Suprapubic skin (tissue), 4 donors: ENCODE measurements around the gene MKRN3. TPM values are rescaled to one million over a fixed set of nuclear protein-coding genes. Genes with fewer than 3 reads are reported as not detected.

Source experiments
- DNase-seq, 2 donors: peaks; one replicate each; pipeline ENCODE4 v3.0.0-alpha.2; 2019; ENCODE audit warnings: low spot score in 2 of 2
- H3K27ac ChIP-seq: fragments of 200-600 bp; sonication (generic); one replicate; pipeline ENCODE4 v1.5.1; 2019
- H3K27me3 ChIP-seq: fragments of 200-600 bp; sonication (generic); one replicate; pipeline ENCODE4 v1.5.1; 2019
- H3K36me3 ChIP-seq: fragments of 200-600 bp; sonication (generic); one replicate; pipeline ENCODE4 v1.5.1; 2019
- H3K4me1 ChIP-seq: fragments of 200-600 bp; sonication (generic); one replicate; pipeline ENCODE4 v1.5.1; 2019
- H3K4me3 ChIP-seq: fragments of 200-600 bp; sonication (generic); one replicate; pipeline ENCODE4 v1.5.1; 2019; ENCODE audit warnings: mild to moderate bottlenecking
- H3K9me3 ChIP-seq: fragments of 200-600 bp; sonication (generic); one replicate; pipeline ENCODE4 v1.5.1; 2019
- EP300 ChIP-seq: sonication (generic); formaldehyde crosslinking; IDR thresholded peaks from one replicate; pipeline ENCODE4 v1.6.1; 2017; ENCODE audit warnings: antibody characterized with exemption
- POLR2A ChIP-seq, 2 donors: fragments of 450-650 bp; IDR thresholded peaks; one replicate each; pipeline ENCODE4 v1.6.1; 2017; ENCODE audit warnings: antibody characterized with exemption in 2 of 2, mild to moderate bottlenecking in 2 of 2, moderate library complexity in 2 of 2
- POLR2AphosphoS5 ChIP-seq, 3 donors: sonication (generic); formaldehyde crosslinking; IDR thresholded peaks; one replicate each; pipeline ENCODE4 v1.6.1; 2017; ENCODE audit warnings: antibody characterized with exemption in 3 of 3
- WGBS: methylation state at CpG from one replicate; pipeline ENCODE4 v1.1.5; 2018; 5-methylcytosine and 5-hydroxymethylcytosine counted together
- total RNA-seq, 4 donors: library from RNA; depleted of rRNA; stranded (reverse); fragments of >200 nt; gene quantifications; one replicate each; pipeline ENCODE4 v1.1.0, GENCODE V29; 2016
- TF ChIP-seq, protein P1 (sequence below), 2 donors: fragments of 200-600 bp in 1 of 2; fragments of 450-650 bp in 1 of 2; sonication (generic) in 1 of 2; IDR thresholded peaks; one replicate each; pipeline ENCODE4 v1.5.1; 2016 to 2019; ENCODE audit warnings: antibody characterized with exemption in 2 of 2, mild to moderate bottlenecking in 1 of 2, moderate library complexity in 1 of 2

MKRN3 gene
- total RNA-seq, 4 donors from 2014 or later = 0.55 to 1.2 TPM; not detected in 2

DNA sequence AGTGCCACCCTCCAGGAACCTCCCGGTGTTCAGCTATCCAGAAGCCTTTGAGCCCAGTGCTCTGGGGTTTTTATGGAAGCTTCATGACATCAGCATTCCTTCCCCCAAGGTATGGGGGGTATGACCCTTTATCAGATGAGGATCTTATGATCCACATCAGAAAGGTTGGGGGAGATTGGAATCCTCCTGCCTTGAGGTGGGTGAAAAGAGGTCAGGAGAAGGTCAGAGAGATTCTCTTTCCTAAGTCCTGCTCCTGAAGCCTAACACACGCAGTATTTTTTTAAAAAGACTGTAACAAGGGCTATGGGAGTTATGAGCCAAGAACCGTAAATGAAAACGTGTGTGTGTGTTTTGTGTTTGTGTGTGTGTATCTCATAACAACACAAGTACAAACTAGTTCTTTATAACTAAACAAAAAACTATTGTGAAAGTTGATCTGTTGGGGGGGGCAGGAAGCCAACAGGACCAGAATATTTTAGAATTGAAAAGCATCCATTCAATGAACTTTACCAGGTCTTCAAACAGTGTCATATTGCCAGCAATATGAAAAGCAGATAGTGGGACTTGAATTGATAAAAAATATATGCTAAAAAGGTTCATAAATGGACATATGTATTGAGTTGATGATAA, 13.2 kb downstream of the MKRN3 start:
- DNase-seq = no peak
- Histone ChIP-seq H3K27ac (no peak overlapping the region), H3K9me3 (no peaks in the 10 kb centered on the region), H3K4me1 (no peaks in the 10 kb centered on the region), H3K27me3 (no peaks in the 10 kb centered on the region), H3K36me3 (no peaks in the 10 kb centered on the region), H3K4me3 (no peak overlapping the region)
- TF ChIP-seq, protein P1, sequence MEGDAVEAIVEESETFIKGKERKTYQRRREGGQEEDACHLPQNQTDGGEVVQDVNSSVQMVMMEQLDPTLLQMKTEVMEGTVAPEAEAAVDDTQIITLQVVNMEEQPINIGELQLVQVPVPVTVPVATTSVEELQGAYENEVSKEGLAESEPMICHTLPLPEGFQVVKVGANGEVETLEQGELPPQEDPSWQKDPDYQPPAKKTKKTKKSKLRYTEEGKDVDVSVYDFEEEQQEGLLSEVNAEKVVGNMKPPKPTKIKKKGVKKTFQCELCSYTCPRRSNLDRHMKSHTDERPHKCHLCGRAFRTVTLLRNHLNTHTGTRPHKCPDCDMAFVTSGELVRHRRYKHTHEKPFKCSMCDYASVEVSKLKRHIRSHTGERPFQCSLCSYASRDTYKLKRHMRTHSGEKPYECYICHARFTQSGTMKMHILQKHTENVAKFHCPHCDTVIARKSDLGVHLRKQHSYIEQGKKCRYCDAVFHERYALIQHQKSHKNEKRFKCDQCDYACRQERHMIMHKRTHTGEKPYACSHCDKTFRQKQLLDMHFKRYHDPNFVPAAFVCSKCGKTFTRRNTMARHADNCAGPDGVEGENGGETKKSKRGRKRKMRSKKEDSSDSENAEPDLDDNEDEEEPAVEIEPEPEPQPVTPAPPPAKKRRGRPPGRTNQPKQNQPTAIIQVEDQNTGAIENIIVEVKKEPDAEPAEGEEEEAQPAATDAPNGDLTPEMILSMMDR (IDR thresholded peaks at IDR 0.05) = no peak
- TF ChIP-seq POLR2AphosphoS5 (IDR thresholded peaks at IDR 0.05) = no peak
- WGBS = 55% methylated on average over 4 of the region's 4 CpGs

DNA sequence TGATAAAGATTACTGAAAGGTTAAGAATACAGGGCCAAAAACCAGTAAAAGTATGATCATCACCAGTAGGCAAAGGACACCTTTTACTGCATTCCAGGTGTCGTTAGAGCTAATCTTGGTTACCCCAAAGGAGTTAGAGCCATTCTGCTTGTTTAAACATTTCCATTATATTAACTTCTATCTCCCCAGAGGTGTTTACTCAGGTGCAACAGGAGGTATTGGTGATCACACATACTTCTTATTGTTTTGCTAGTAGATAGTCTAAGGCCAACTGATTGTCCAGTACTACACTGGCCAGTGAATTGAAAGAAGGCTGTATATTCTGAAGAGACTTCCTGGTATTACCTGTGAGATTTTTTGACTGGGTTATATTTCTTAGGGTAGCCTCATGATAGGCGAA, 22.8 kb downstream of the MKRN3 start:
- H3K4me1 ChIP-seq = no peaks in the 10 kb centered on the region
- no peak overlapping the region for H3K27ac ChIP-seq
- no peaks in the 10 kb centered on the region for H3K27me3 ChIP-seq
- H3K36me3 ChIP-seq = no peaks in the 10 kb centered on the region
- no peak overlapping the region for H3K4me3 ChIP-seq
- TF ChIP-seq EP300 (no peak), POLR2AphosphoS5 (IDR thresholded peaks at IDR 0.05) (no peak), POLR2A (IDR thresholded peaks at IDR 0.05) (no peak)
- TF ChIP-seq, protein P1 (IDR thresholded peaks at IDR 0.05) = no peak
- DNase-seq = no peak
- H3K9me3 ChIP-seq = no peaks in the 10 kb centered on the region
- 87% methylated on average over 2 of the region's 2 CpGs for WGBS

DNA sequence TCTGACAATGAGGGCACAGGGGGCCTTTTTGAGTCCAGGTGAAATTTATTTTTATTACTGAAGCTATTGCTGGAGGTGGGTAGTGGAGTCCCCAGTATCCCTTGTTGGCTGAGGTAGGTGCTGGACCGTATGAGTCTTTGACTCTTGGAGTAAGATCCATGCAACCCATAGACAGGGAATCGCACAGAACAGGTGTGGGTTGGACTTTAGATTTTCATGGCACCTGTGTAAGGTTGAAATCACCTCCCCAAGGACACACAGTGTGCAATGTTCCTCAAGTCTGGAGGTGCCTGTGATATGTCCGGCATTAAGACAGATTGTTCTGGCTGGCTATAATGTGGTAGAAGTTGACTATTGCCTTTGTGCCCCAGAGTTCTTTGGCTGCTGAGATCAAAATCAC, 23.5 kb downstream of the MKRN3 start:
- H3K9me3 ChIP-seq = no peaks in the 10 kb centered on the region
- WGBS = 61% methylated on average over 3 of the region's 3 CpGs
- no peak for TF ChIP-seq POLR2AphosphoS5 (IDR thresholded peaks at IDR 0.05)
- TF ChIP-seq, protein P1 (IDR thresholded peaks at IDR 0.05) = no peak
- no peaks in the 10 kb centered on the region for H3K36me3 ChIP-seq
- no peak overlapping the region for H3K27ac ChIP-seq
- H3K4me1 ChIP-seq = no peaks in the 10 kb centered on the region
- H3K27me3 ChIP-seq = no peaks in the 10 kb centered on the region
- H3K4me3 ChIP-seq = no peak overlapping the region
- DNase-seq = no peak

DNA sequence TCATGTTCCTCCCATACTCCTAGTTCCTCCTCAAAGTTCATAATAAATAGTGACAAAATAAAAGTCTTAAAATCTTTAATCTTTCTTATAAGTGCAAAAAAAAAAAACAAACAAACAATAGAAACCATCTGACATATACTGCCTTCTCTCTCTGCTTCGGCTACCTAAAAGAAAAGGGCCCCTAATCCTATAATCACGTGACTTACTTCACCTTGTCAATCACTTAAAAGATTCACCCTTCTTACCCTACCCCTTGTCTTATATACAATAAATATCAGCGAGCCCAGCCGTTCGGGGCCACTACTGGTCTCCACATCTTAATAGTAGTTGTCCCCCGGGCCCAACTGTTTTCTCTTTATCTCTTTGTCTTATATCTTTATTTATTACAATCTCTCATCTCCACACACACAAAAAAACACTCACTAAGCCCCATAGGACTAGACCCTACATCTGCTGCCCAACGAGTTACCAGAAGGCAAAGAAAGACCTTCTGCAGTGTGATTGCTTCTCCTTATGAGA, 28.8 kb downstream of the MKRN3 start:
- Histone ChIP-seq H3K9me3 (no peaks in the 10 kb centered on the region), H3K4me3 (no peak overlapping the region), H3K4me1 (no peaks in the 10 kb centered on the region), H3K27ac (no peak overlapping the region), H3K27me3 (no peaks in the 10 kb centered on the region), H3K36me3 (no peaks in the 10 kb centered on the region)
- no peak for DNase-seq
- WGBS = 76% methylated on average over 7 of the region's 7 CpGs
- no peak for TF ChIP-seq EP300
- TF ChIP-seq POLR2A (IDR thresholded peaks at IDR 0.05) = no peak
- no peak for TF ChIP-seq POLR2AphosphoS5 (IDR thresholded peaks at IDR 0.05)
- TF ChIP-seq, protein P1 (IDR thresholded peaks at IDR 0.05) = no peak

DNA sequence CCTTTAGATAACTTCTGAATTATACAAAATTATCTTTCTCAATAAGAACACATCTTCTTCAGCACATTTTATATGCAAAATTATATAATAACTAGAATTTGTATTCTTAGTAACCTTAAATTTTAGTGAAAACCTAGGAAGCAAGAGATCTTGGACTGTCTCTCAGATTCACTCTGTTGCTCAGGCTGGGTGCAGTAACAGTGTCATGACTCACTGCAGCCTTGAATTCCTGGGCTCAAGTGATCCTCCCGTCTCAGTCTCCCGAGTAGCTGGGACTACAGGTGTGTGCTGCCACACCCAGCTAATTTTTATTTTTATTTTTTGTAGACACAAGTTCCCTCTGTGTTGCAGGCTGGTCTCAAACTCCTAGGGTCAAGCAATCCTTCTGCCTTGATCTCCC, 29.9 kb downstream of the MKRN3 start:
- DNase-seq = no peak
- H3K4me3 ChIP-seq = no peak overlapping the region

More for the DNA sequence above, 29.9 kb downstream of the MKRN3 start:
- TF ChIP-seq EP300 (no peak), POLR2AphosphoS5 (IDR thresholded peaks at IDR 0.05) (no peak), POLR2A (IDR thresholded peaks at IDR 0.05) (no peak)
- TF ChIP-seq, protein P1 (IDR thresholded peaks at IDR 0.05) = no peak
- Histone ChIP-seq H3K27ac (no peak overlapping the region), H3K36me3 (no peaks in the 10 kb centered on the region), H3K4me1 (no peaks in the 10 kb centered on the region), H3K9me3 (no peaks in the 10 kb centered on the region), H3K27me3 (no peaks in the 10 kb centered on the region)
- WGBS = 59% methylated on average over 2 of the region's 2 CpGs
